ENCODE data around the gene APBB2.

- TF ChIP-seq CTCF (IDR thresholded peaks at IDR 0.05; ENCODE audit: low read length) (no peak), EZH2 (IDR thresholded peaks at IDR 0.05; ENCODE audit: borderline replicate concordance, low read length) (no peak)
Measured at GRCh38 chr4:40812856-40813255, 401.5 kb downstream of the APBB2 start.

All from OCI-LY1 (cell line).